Right atrium auricular region (tissue), 2 donors: ENCODE measurements around the gene SPATA13. TPM values are rescaled to one million over a fixed set of nuclear protein-coding genes. Genes with fewer than 3 reads are reported as not detected.
A peak's percentile ranks its signal among the peaks of the same experiment; 100 is the strongest.
"Not testable (repeated sequence)": the region's sequence is repeated elsewhere in the genome, so short reads cannot be mapped to it uniquely, and the experiment has no call there.

Source experiments
- DNase-seq: peaks from one replicate; pipeline ENCODE4 v3.0.0-alpha.2; 2019; ENCODE audit warnings: low spot score
- H3K27ac ChIP-seq, 2 donors: fragments of 200-600 bp; sonication (generic); 1 replicate in 1 of 2; 2 replicates in 1 of 2; pipeline ENCODE4 v1.5.1; 2016 to 2019
- H3K27me3 ChIP-seq, 2 donors: fragments of 200-600 bp; sonication (generic); one replicate each; pipeline versions ENCODE4 v1.5.1 to v1.6.0; 2017 to 2019
- H3K36me3 ChIP-seq: fragments of 200-600 bp; sonication (generic); one replicate; pipeline ENCODE4 v1.5.1; 2016
- H3K4me1 ChIP-seq, 2 donors: fragments of 200-600 bp; sonication (generic); one replicate each; pipeline versions ENCODE4 v1.5.1 to v1.6.0; 2017 to 2019
- H3K4me3 ChIP-seq, 2 donors: fragments of 200-600 bp; sonication (generic); 1 replicate in 1 of 2; 2 replicates in 1 of 2; pipeline ENCODE4 v1.5.1; 2017 to 2019; ENCODE audit warnings: mild to moderate bottlenecking in 1 of 2, moderate library complexity in 1 of 2
- H3K9me3 ChIP-seq, 2 donors: fragments of 200-600 bp; sonication (generic); one replicate each; pipeline ENCODE4 v1.5.1; 2019
- total RNA-seq, 2 donors: library from RNA; depleted of rRNA; stranded (reverse); fragments of >200 nt; gene quantifications; one replicate each; pipeline ENCODE4 v1.1.0, GENCODE V29; 2016
- TF ChIP-seq, protein P1 (sequence below), 2 donors: fragments of 200-600 bp; sonication (generic); IDR thresholded peaks; one replicate each; pipeline ENCODE4 v1.5.1; 2019; ENCODE audit warnings: antibody characterized with exemption in 2 of 2

Gene SPATA13
- total RNA-seq, 2 donors from 2014 or later: 10.0 to 14.1 TPM

- no peak overlapping the region for H3K27ac ChIP-seq
- DNase-seq: no peak
- no peaks in the 10 kb centered on the region for H3K36me3 ChIP-seq
- H3K4me1 ChIP-seq: peaks cover 0 to 28% of the 10 kb centered on the region in 2 donors
- H3K9me3 ChIP-seq: no peaks in the 10 kb centered on the region
- no peak overlapping the region for H3K4me3 ChIP-seq
- no peaks in the 10 kb centered on the region for H3K27me3 ChIP-seq
- TF ChIP-seq, protein P1, sequence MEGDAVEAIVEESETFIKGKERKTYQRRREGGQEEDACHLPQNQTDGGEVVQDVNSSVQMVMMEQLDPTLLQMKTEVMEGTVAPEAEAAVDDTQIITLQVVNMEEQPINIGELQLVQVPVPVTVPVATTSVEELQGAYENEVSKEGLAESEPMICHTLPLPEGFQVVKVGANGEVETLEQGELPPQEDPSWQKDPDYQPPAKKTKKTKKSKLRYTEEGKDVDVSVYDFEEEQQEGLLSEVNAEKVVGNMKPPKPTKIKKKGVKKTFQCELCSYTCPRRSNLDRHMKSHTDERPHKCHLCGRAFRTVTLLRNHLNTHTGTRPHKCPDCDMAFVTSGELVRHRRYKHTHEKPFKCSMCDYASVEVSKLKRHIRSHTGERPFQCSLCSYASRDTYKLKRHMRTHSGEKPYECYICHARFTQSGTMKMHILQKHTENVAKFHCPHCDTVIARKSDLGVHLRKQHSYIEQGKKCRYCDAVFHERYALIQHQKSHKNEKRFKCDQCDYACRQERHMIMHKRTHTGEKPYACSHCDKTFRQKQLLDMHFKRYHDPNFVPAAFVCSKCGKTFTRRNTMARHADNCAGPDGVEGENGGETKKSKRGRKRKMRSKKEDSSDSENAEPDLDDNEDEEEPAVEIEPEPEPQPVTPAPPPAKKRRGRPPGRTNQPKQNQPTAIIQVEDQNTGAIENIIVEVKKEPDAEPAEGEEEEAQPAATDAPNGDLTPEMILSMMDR (IDR thresholded peaks at IDR 0.05): no peak
These were observed 52.2 kb downstream of the SPATA13 start for GRCh38 chr13:24212674-24213073.

DNA sequence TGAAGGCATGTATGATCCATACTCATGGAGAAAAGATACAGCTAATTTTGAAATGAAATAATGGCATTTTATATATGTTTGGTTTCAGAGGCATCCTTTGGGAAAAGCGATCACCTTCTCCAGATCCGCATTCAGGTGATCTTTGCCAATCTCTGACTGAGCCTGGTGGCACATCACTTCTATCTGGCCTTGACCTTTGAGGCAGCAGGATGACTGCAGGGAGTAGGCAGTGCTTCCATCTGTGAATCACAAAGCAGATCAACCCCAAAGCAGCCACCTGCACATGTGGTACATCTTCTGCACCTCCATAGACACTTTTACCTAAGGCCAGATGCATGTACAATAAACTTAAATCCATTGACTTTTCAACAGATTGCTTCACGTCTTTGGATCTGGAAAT, 53.4 kb downstream of the SPATA13 start:
- Histone ChIP-seq H3K4me3 (no peak overlapping the region), H3K9me3 (no peaks in the 10 kb centered on the region), H3K4me1 (peaks cover 0 to 29% of the 10 kb centered on the region in 2 donors), H3K27ac (no peak overlapping the region), H3K27me3 (no peaks in the 10 kb centered on the region), H3K36me3 (no peaks in the 10 kb centered on the region)
- TF ChIP-seq, protein P1 (IDR thresholded peaks at IDR 0.05): no peak
- DNase-seq: no peak

- H3K27me3 ChIP-seq: no peaks in the 10 kb centered on the region
- H3K4me1 ChIP-seq: peaks cover 0 to 29% of the 10 kb centered on the region in 2 donors
- no peak overlapping the region for H3K4me3 ChIP-seq
- no peaks in the 10 kb centered on the region for H3K36me3 ChIP-seq
- H3K27ac ChIP-seq: no peak overlapping the region
- no peak for DNase-seq
- TF ChIP-seq, protein P1 (IDR thresholded peaks at IDR 0.05): no peak
- no peaks in the 10 kb centered on the region for H3K9me3 ChIP-seq
These were observed 54.0 kb downstream of the SPATA13 start for GRCh38 chr13:24214528-24214927.

DNA sequence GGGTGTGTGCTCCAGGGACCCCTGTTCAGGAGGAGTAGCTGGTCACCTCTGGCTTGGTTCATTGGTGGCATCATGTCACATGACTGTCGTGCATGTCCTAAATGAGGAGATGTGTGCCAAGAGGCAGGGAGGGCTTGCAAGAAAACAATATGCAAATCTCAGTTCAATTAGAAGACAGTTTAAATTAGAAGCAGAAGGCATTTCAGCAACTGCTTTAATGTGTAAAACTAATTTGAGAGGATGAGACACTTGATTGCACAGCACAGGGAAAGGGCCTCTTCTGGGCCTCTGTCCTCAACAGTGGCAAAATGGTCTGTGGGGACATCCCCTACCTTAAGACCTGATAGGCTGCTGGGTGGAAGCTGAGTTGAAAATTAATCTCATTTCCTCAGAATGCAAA, 54.6 kb downstream of the SPATA13 start:
- H3K4me3 ChIP-seq: no peak overlapping the region
- TF ChIP-seq, protein P1 (IDR thresholded peaks at IDR 0.05): no peak
- H3K36me3 ChIP-seq: no peaks in the 10 kb centered on the region
- no peaks in the 10 kb centered on the region for H3K9me3 ChIP-seq
- no peak for DNase-seq
- no peaks in the 10 kb centered on the region for H3K27me3 ChIP-seq
- H3K4me1 ChIP-seq: peaks cover 0 to 34% of the 10 kb centered on the region in 2 donors
- H3K27ac ChIP-seq: peak overlapping the region in 1 of 2 donors; percentile 43

DNA sequence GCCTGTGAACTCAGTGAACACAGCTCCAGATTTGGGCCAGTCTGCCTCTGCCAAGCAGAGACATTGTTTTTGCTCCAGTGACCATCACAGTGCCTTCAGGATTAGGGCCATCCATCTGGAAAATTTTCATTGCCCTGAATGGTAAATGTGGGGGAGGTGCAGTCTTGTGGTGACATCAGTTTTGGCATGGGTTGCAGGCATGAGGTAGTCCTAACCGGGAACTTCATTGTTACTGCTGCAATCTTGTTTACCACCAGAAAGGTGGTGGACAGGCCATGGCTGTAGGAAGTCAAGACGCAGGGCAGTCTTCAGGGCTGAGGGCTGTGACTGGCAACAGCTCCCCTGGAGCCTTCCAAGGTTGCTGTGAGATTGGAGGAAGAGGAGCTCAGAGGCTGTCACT, 55.2 kb downstream of the SPATA13 start:
- Histone ChIP-seq H3K9me3 (no peaks in the 10 kb centered on the region), H3K4me3 (no peak overlapping the region), H3K36me3 (no peaks in the 10 kb centered on the region), H3K27me3 (no peaks in the 10 kb centered on the region), H3K27ac (peak overlapping the region; percentile 43 to 52), H3K4me1 (peaks cover 0 to 34% of the 10 kb centered on the region in 2 donors)
- peak; percentile 67 for DNase-seq
- TF ChIP-seq, protein P1 (IDR thresholded peaks at IDR 0.05): no peak

GRCh38 chr13:24216176-24216575, 55.7 kb downstream of the SPATA13 start:
- DNase-seq: no peak
- TF ChIP-seq, protein P1 (IDR thresholded peaks at IDR 0.05): no peak
- Histone ChIP-seq H3K27ac (peak overlapping the region; percentile 43 to 52), H3K4me3 (no peak overlapping the region), H3K27me3 (no peaks in the 10 kb centered on the region), H3K9me3 (no peaks in the 10 kb centered on the region), H3K36me3 (no peaks in the 10 kb centered on the region), H3K4me1 (peaks cover 0 to 34% of the 10 kb centered on the region in 2 donors)

- DNase-seq, H3K36me3 ChIP-seq, H3K27me3 ChIP-seq, H3K9me3 ChIP-seq, H3K27ac ChIP-seq, H3K4me3 ChIP-seq: not testable (repeated sequence)
- peaks cover 0 to 34% of the 10 kb centered on the region in 2 donors for H3K4me1 ChIP-seq
These were observed 56.3 kb downstream of the SPATA13 start for GRCh38 chr13:24216779-24217178.
